ENCODE results near the gene CD80.
A peak's percentile ranks its signal among the peaks of the same experiment; 100 is the strongest.

CD80 gene

DNA sequence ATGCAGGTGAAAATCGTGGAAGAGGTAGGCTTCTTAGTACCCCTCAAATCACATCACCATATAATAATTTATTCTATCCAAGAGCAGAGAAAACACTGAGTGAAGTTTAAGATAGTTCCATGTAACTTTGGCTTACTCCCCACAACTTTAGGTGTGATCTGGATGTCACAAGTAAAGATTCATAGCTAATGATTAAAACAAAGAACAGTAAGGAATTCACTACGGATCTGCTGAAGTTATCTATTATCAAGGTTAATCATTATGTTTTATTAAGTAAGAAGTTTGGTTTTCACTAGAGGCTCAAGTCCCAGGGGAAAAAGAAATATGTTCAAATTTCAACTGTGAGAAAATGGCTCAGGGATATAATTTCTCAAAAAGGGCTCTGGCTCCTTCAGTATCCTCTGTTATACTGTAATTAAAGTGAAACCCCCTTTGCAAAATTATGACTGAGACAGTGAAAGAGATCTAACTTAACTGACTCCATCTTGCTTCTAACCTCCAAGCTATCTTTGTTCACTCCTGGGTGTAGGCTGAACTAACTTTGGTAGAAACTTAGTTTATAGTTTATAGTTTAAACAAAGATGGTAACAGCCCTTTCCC, 17.1 kb downstream of the CD80 start:
- no peak for DNase-seq

DNA sequence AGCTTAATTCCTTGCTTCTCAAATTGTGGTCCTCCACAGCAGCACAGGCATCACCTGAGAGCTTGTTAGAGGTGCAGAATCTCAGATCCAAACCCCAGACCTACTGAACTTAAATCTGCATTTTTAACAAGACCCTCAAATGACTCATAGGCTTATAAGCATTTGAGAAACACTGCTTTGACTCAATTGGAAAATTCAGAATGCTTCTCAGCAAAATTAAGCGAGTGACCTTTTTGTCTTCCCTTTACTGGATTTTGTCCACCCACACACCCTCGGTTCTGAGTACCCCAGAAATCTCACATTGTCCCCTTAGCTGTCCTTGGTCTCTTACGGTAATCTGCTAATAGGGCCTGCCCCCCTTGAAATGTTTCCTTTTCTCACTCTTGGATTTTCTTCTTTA, 17.9 kb downstream of the CD80 start:
- no peak for DNase-seq

DNA sequence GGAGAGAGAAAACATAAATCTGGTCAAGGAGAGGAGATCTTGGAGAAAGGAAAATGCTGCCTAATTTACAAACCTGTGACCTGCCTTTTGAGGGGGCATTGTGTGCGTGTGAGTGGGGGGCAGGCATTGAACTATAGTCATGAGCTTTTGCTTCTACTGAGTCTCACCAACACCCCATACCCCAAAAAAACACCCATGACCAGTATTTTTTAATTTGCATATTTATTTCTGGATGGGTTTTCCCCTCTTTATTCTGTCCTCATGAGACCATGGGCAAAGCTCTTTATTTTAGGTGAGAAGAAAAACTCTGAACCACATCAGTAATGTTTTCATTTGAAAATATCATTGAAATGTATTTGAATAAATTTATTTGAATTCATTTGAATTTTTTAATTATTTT, 20.6 kb downstream of the CD80 start:
- no peak for DNase-seq

DNA sequence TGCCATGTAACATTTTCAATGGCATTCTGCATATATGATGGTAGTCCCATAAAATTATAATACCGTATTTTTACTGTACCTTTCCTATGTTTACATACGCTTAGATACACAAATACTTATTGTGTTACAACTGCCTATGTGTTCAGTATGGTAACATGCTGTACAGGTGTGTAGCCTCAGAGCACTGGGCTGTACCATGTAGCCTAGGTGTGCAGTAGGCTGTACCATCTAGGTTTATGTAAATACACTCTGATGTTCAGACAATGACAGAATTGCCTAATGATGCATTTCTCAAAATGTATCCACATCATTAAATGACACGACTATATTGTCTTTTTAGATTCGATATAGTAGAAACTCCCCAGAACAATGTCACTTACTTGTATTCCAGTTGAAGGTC, 22.7 kb downstream of the CD80 start:
- DNase-seq = no peak

GRCh38 chr3:119534296-119534695, 25.1 kb downstream of the CD80 start:
- no peak for DNase-seq

DNA sequence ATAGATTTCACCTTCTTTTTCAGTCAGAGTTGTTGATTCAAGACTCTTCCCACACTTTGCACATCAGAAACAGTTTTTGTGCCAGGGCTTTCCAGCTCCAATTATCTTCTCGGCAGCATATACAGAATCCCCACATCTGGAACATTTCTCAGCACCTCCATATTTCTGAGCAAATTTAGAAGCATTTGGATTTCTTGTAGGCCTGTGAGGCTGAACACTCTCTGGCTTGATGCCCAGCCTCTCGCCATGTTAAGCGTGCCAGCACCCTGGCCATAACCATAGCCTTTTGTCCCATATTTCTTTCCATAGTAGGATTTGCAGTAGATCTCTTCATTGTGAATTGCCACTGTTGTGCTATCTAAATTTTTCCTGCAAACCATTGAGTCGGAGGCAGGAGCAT, 28.3 kb downstream of the CD80 start:
- no peak for DNase-seq

GRCh38 chr3:119530456-119530855, 29.0 kb downstream of the CD80 start:
- no peak for DNase-seq

GRCh38 chr3:119529883-119530282, 29.5 kb downstream of the CD80 start:
- no peak for DNase-seq

DNA sequence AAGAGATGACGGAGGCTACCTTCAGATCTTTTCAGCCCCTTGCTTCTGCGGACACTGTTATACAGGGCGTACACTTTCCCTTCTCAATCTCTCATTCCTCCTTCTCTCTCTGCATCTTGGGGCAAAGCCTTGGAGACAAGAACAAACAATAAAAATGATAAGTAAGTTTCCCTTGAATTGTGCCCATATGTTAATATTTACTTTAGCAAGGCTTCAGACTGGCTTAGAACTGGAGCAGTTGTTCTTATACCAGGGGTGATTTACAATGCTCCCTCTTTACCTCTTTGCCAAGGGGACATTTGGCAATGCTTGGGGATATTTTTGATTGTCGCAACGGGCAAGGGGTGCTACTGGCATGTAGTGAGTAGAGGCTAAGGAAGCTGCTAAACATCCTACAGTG, 31.7 kb downstream of the CD80 start:
- DNase-seq = no peak

- DNase-seq = no peak
Observed at GRCh38 chr3:119524931-119525662, 34.3 kb downstream of the CD80 start.

- no peak for DNase-seq
Observed at GRCh38 chr3:119518026-119518425, 41.4 kb downstream of the CD80 start.

- no peak for DNase-seq
Observed at GRCh38 chr3:119517112-119517511, 42.3 kb downstream of the CD80 start.

GRCh38 chr3:119514637-119515036, 44.8 kb downstream of the CD80 start:
- DNase-seq = no peak

DNA sequence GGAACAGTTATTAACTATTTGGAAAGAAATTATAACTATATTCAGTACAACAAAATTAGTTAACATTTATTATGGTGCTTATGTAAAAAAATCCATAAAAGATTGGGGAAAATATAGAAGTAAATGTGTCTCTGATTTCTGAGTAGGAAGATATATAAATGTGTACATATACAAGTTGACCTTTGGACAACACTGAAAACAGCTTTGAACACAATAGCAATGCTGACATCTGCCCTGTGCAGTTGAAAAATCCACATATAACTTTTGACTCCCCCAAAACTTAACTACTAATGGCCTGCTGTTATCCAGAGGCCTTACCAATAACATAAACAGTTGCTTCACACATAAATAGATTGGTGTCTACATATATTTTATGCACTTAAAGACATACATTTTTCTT, 48.7 kb downstream of the CD80 start:
- DNase-seq = no peak

- no peak for DNase-seq
Observed at GRCh38 chr3:119508172-119508845, 51.1 kb downstream of the CD80 start.

DNA sequence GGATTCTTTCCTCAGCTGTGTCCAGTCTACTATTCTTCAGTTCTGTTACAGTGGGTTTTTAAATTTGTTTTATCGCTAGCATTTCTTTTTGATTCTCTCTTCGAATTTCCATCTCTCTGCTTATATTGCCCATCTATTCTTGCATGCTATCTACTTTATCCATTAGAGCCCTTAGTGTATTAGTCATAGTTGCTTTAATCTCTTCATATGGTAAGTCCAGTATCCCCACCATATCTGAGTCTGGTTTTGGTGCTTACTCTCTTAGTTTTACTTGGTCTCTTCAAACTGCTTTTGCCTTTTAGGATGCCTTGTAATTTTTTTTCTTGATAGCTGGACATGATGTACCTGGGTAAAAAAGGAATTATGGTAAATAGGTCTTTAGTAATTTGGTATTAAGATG, 52.0 kb downstream of the CD80 start:
- DNase-seq = no peak

DNA sequence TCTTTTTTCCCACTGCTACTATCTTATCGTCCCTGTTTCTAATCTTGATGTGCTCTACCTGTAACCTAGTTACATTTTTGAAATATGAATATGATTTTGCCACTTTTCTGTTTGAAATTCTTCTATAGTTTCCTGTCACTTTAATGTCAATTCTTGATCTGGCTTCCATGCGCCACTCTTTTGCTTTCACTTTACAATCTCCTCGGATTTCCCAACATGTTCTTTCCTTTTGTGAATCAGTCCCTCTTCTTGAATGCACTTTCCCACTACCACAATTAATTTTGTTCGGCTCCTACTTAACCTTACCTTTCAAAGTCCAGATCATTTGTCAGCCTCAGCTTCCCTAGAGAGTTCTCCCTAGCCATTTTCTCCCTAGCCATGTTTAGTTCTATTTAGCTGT, 52.8 kb downstream of the CD80 start:
- DNase-seq = no peak

DNA sequence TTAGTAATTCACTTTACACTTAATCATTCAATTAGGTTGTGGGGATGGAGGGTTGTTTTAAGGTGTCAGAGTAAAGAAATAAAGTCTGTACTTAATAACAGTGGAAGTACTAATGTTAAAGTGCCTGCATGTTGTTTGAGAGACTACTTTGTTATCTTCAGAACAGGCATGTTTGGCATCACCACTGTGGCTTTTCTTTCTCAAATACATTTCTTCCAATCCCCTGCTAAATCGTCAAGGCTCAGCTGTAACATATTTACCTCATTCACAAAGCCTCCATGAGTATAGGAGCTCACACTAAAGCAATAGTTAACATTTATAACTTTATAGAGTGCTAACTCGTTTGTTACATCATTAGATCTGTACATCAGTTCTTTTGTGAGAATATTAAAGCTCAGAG, 58.5 kb downstream of the CD80 start:
- no peak for DNase-seq

- DNase-seq = no peak
Observed at GRCh38 chr3:119500265-119500664, 59.1 kb downstream of the CD80 start.

DNA sequence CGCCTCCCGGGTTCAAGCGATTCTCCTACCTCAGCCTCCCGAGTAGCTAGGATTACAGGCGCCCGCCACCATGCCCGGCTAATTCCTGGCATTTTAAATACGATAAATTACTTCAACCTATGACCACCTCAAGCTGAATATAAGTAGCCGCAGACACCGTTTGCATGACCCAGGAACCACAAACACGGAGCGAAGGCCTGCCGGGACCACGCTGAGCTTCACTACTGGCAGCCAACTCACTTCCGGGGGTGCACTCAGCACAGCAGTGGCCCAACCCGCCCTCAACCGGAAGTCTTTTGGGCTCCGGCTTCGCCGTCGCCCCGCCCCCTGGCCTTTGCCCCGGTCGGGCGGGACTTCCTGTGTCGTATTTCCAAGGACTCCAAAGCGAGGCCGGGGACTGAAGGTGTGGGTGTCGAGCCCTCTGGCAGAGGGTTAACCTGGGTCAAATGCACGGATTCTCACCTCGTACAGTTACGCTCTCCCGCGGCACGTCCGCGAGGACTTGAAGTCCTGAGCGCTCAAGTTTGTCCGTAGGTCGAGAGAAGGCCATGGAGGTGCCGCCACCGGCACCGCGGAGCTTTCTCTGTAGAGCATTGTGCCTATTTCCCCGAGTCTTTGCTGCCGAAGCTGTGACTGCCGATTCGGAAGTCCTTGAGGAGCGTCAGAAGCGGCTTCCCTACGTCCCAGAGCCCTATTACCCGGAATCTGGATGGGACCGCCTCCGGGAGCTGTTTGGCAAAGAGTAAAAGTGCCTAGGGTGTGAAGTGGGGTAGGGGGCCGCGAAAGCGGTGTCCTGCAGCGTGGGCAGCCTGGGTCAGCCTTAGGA, 61.0 kb downstream of the CD80 start, which contains the start of gene TIMMDC1:
TIMMDC1 (plus strand) TSS at position 362 of the 826 bp plus-strand sequence; CDS start at position 549, 187 bp downstream.
- peak; percentile 94 for DNase-seq

DNA sequence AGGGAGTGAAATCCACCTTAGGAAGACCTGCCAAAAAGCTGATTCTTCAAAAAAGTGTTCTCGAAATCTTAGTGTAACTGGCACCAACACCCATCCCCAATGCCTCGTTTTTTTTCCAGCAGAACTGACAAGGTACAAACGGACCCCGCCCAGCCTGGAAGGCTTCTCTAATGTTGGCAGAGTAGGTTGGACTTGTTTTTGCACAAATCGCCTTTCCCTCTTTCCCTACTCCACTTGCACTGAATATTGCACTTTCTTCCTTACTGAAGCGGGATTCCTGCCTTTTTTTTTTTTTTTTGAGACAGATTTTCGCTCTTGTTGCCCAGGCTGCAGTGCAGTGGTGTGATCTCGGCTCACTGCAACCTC, 61.6 kb downstream of the CD80 start:
- no peak for DNase-seq

GRCh38 chr3:119494597-119494996, 64.8 kb downstream of the CD80 start:
- no peak for DNase-seq

DNA sequence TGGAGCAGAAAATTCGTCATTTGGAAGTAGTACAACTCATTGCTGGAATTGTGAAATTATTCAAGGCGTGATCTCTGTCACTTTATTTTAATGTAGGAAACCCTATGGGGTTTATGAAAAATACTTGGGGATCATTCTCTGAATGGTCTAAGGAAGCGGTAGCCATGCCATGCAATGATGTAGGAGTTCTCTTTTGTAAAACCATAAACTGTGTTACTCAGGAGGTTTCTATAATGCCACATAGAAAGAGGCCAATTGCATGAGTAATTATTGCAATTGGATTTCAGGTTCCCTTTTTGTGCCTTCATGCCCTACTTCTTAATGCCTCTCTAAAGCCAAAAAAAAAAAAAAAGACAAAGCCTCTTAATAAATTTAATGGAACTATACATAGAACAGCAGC, 66.6 kb downstream of the CD80 start:
- no peak for DNase-seq

- DNase-seq = no peak
Observed at GRCh38 chr3:119492128-119492527, 67.3 kb downstream of the CD80 start.
